WTC11 (cell line): ENCODE results near the gene TNC. TPM values are rescaled to one million over a fixed set of nuclear protein-coding genes. Genes with fewer than 3 reads are reported as not detected.

ENCODE experiments used
- ATAC-seq: fragments of 200-7000 bp; cut with Tn5 transposase; 2 replicates; pipeline ENCODE4 v1.10.0; 2021; ENCODE audit warnings: mild to moderate bottlenecking, moderate library complexity
- CTCF ChIA-PET: fragments of 300-600 bp; sonication (Branson Sonifier 250); formaldehyde crosslinking; loops from one replicate; lab custom pipeline; 2021; ENCODE audit warnings: antibody characterized with exemption; lab: Charles Lee
- POLR2A ChIA-PET: fragments of 350-600 bp; sonication (Branson Sonifier 250); formaldehyde crosslinking; loops from one replicate; lab custom pipeline; 2021; ENCODE audit warnings: antibody characterized with exemption; lab: Charles Lee
- DNase-seq: peaks from one replicate; pipeline ENCODE4 v3.0.0; 2021; ENCODE audit warnings: low spot score
- H3K27ac Mint-ChIP-seq: 2 replicates; pipeline ENCODE4 v1.8.0; 2021; ENCODE audit warnings: mixed read lengths
- H3K27me3 Mint-ChIP-seq: 2 replicates; pipeline ENCODE4 v1.8.0; 2021; ENCODE audit warnings: low read depth, mild to moderate bottlenecking, moderate library complexity, mixed read lengths
- H3K36me3 Mint-ChIP-seq: 2 replicates; pipeline ENCODE4 v1.8.0; 2021; ENCODE audit warnings: mixed read lengths
- H3K4me1 Mint-ChIP-seq: 2 replicates; pipeline ENCODE4 v1.8.0; 2022; ENCODE audit warnings: mixed read lengths
- H3K4me3 Mint-ChIP-seq: 2 replicates; pipeline ENCODE4 v1.8.0; 2021; ENCODE audit warnings: mild to moderate bottlenecking, moderate library complexity, mixed read lengths
- H3K9me3 Mint-ChIP-seq: 2 replicates; pipeline ENCODE4 v1.8.0; 2021; ENCODE audit warnings: mixed read lengths
- AFF4 ChIP-seq: sonication (generic); formaldehyde crosslinking; IDR thresholded peaks from 2 replicates; pipeline ENCODE4 v1.8.1; 2023; ENCODE audit warnings: mild to moderate bottlenecking, missing genetic modification reagents, borderline replicate concordance
- ATF6 ChIP-seq: sonication (generic); formaldehyde crosslinking; IDR thresholded peaks from 2 replicates; pipeline ENCODE4 v1.8.1; 2023; ENCODE audit warnings: mild to moderate bottlenecking, missing genetic modification reagents
- CBFB ChIP-seq: sonication (generic); formaldehyde crosslinking; IDR thresholded peaks from 2 replicates; pipeline ENCODE4 v1.8.1; 2022; ENCODE audit warnings: mild to moderate bottlenecking, low read depth, missing genetic modification reagents
- ETV6 ChIP-seq: sonication (generic); formaldehyde crosslinking; IDR thresholded peaks from 2 replicates; pipeline ENCODE4 v1.8.1; 2022; ENCODE audit warnings: mild to moderate bottlenecking, missing genetic modification reagents
- JUN ChIP-seq: sonication (generic); formaldehyde crosslinking; IDR thresholded peaks from 2 replicates; pipeline ENCODE4 v1.8.0; 2023; ENCODE audit warnings: mild to moderate bottlenecking, missing genetic modification reagents
- NR2C2 ChIP-seq: sonication (generic); formaldehyde crosslinking; IDR thresholded peaks from 2 replicates; pipeline ENCODE4 v1.8.0; 2022; ENCODE audit warnings: mild to moderate bottlenecking, missing genetic modification reagents
- TCF7 ChIP-seq: sonication (generic); formaldehyde crosslinking; IDR thresholded peaks from 2 replicates; pipeline ENCODE4 v1.8.0; 2022; ENCODE audit warnings: mild to moderate bottlenecking, low read depth, missing genetic modification reagents, moderate library complexity
- TEAD4 ChIP-seq: sonication (generic); formaldehyde crosslinking; IDR thresholded peaks from 2 replicates; pipeline ENCODE4 v1.8.0; 2022; ENCODE audit warnings: mild to moderate bottlenecking, missing genetic modification reagents
- ZMAT4 ChIP-seq: fragments of 250-450 bp; sonication (Bioruptor Pico); IDR thresholded peaks from 2 replicates; pipeline ENCODE4 v1.9.0; 2021; ENCODE audit warnings: mild to moderate bottlenecking
- ZNF396 ChIP-seq: fragments of 250-450 bp; sonication (Bioruptor Pico); IDR thresholded peaks from 2 replicates; pipeline ENCODE4 v1.8.0; 2021; ENCODE audit warnings: mild to moderate bottlenecking, moderate library complexity, borderline replicate concordance
- ZSCAN18 ChIP-seq: fragments of 250-450 bp; sonication (Bioruptor Pico); IDR thresholded peaks from 2 replicates; pipeline ENCODE4 v2.1.2; 2022; ENCODE audit warnings: mild to moderate bottlenecking, moderate library complexity
- total RNA-seq: library from RNA; stranded (reverse); gene quantifications from 3 replicates; pipeline ENCODE4 v1.2.3, GENCODE V29; 2021
- TF ChIP-seq, protein P1 (sequence below): sonication (generic); formaldehyde crosslinking; IDR thresholded peaks from 2 replicates; pipeline ENCODE4 v1.8.0; 2022; ENCODE audit warnings: missing genetic modification reagents
- TF ChIP-seq, protein P2 (sequence below): fragments of 250-450 bp; sonication (Bioruptor Pico); conservative IDR thresholded peaks from 2 replicates; pipeline ENCODE4 v1.9.0; 2021; ENCODE audit warnings: mild to moderate bottlenecking

Gene TNC
- total RNA-seq, 1 experiment from 2014 or later = 4.5 TPM

GRCh38 chr9:115157245-115157674 is 39.3 kb upstream of the TNC start:
- no peaks in the 10 kb centered on the region for H3K4me1 Mint-ChIP-seq
- H3K9me3 Mint-ChIP-seq = peaks cover 28% of the 10 kb centered on the region
- H3K27ac Mint-ChIP-seq = no peak overlapping the region
- peaks cover 5% of the 10 kb centered on the region; the same call in 1 of the 2 replicates for H3K27me3 Mint-ChIP-seq
- no peak for ATAC-seq
- no peak for DNase-seq
- ChIA-PET CTCF (no interaction called here), POLR2A (no interaction called here)
- TF ChIP-seq TEAD4 (CRISPR knock-in tag) (no peak), CBFB (CRISPR knock-in tag) (no peak)
- H3K4me3 Mint-ChIP-seq = no peak overlapping the region
- peaks cover 9% of the 10 kb centered on the region for H3K36me3 Mint-ChIP-seq

DNA sequence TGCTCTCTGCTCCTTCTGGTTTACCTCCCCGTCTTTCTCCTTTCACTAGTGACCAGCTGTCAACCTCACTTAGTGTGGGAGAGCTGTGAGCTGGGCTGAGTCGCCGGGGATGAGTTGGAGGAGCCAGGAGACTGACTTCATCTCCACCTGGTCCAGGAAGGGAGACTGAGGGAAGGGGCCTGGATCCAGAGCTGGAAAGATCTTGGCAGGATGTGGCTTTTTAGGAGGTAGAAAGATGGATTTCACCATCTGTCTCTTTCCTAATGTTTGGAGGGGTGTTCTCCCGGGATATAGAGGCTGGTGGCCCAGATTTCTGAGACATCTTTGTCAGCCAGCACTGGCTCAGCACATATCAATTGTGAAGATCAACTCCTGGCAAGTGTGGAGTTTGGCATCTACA is 37.1 kb upstream of the TNC start:
- Mint-ChIP-seq H3K36me3 (peaks cover 9% of the 10 kb centered on the region), H3K4me1 (no peaks in the 10 kb centered on the region), H3K27me3 (peaks cover 5% of the 10 kb centered on the region; the same call in 1 of the 2 replicates)
- POLR2A ChIA-PET = no interaction called here
- TF ChIP-seq TCF7 (CRISPR knock-in tag) = no peak
- no peak for TF ChIP-seq ETV6 (CRISPR knock-in tag)
- TF ChIP-seq, protein P1, sequence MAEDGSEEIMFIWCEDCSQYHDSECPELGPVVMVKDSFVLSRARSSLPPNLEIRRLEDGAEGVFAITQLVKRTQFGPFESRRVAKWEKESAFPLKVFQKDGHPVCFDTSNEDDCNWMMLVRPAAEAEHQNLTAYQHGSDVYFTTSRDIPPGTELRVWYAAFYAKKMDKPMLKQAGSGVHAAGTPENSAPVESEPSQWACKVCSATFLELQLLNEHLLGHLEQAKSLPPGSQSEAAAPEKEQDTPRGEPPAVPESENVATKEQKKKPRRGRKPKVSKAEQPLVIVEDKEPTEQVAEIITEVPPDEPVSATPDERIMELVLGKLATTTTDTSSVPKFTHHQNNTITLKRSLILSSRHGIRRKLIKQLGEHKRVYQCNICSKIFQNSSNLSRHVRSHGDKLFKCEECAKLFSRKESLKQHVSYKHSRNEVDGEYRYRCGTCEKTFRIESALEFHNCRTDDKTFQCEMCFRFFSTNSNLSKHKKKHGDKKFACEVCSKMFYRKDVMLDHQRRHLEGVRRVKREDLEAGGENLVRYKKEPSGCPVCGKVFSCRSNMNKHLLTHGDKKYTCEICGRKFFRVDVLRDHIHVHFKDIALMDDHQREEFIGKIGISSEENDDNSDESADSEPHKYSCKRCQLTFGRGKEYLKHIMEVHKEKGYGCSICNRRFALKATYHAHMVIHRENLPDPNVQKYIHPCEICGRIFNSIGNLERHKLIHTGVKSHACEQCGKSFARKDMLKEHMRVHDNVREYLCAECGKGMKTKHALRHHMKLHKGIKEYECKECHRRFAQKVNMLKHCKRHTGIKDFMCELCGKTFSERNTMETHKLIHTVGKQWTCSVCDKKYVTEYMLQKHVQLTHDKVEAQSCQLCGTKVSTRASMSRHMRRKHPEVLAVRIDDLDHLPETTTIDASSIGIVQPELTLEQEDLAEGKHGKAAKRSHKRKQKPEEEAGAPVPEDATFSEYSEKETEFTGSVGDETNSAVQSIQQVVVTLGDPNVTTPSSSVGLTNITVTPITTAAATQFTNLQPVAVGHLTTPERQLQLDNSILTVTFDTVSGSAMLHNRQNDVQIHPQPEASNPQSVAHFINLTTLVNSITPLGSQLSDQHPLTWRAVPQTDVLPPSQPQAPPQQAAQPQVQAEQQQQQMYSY (CRISPR knock-in tag) = no peak
- TF ChIP-seq ATF6 (CRISPR knock-in tag) = no peak
- no peak for TF ChIP-seq NR2C2 (CRISPR knock-in tag)
- no peak for TF ChIP-seq ZMAT4 (CRISPR knock-in tag)
- TF ChIP-seq AFF4 (CRISPR knock-in tag) = no peak
- no peak for TF ChIP-seq ZNF396
- TF ChIP-seq ZSCAN18 = no peak
- TF ChIP-seq JUN (CRISPR knock-in tag) = no peak
- TF ChIP-seq, protein P2, sequence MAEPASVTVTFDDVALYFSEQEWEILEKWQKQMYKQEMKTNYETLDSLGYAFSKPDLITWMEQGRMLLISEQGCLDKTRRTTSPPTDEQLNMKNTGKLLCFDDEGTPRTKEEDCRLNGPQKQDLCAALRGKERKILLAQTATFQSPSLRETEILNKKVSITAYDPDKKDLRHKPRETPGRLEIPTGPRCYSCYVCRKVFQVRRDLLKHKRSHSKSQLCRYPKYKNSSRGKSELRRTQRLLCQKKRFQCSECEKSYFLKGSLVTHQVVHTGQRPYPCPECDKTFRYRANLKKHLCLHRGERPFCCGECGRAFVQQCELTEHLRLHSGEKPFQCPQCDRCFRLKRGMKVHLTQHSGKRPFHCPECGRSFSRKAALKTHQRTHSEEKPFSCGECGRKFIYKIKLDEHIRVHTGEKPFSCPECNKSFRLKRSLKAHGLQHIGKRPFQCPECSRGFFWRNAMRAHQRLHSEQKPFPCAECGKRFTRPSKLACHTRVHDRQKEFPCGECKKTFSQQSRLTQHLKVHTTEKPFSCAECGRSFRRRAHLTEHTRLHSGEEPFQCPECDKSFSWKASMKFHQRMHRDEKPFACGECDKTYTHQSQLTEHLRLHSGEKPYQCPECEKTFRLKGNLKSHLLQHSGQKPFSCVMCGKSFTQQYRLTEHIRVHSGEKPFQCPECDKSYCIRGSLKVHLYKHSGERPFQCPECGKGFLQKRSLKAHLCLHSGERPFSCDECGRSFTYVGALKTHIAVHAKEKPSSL (CRISPR knock-in tag) = no peak
- TF ChIP-seq, all 79 proteins: peak for 0
- ATAC-seq = no peak
- no peak for DNase-seq
- Mint-ChIP-seq H3K27ac (no peak overlapping the region), H3K9me3 (peaks cover 24% of the 10 kb centered on the region), H3K4me3 (no peak overlapping the region)
- CTCF ChIA-PET = no interaction called here
